Right lobe of liver (tissue), 4 donors: ENCODE results near the gene MLST8.

Source experiments
- CTCF ChIP-seq, 4 donors: fragments of 200-600 bp in 3 of 4; fragments of 450-650 bp in 1 of 4; IDR thresholded peaks; one replicate each; pipeline versions ENCODE4 v1.5.1 to v1.8.0; 2016 to 2022; ENCODE audit warnings: antibody characterized with exemption in 4 of 4, mild to moderate bottlenecking in 2 of 4
- POLR2A ChIP-seq: fragments of 450-650 bp; IDR thresholded peaks from one replicate; pipeline ENCODE4 v1.6.1; 2017; ENCODE audit warnings: antibody characterized with exemption, mild to moderate bottlenecking
- donor health status: DM: no; HTN: no; CAD: no.
- donor health status: DM: no; HTN: no; CAD: no.
- donor health status: DM: no; HTN: yes; CAD: no.

- TF ChIP-seq CTCF (IDR thresholded peaks at IDR 0.05) (no peak), POLR2A (no peak)
Measured at GRCh38 chr16:2210386-2211365, 5.4 kb downstream of the MLST8 start, which contains the start of gene BRICD5.
